ENCODE measurements around the gene HEBP1.

Gene HEBP1

GRCh38 chr12:12954356-12954755 lies 45.7 kb downstream of the HEBP1 start:
- Histone ChIP-seq H3K27ac (no peak overlapping the region), H3K4me2 (ENCODE audit: low read length) (no peak overlapping the region), H3K79me2 (no peaks in the 10 kb centered on the region), H2AFZ (no peak overlapping the region), H3K4me1 (no peaks in the 10 kb centered on the region), H3K36me3 (ENCODE audit: control insufficient read depth, insufficient read depth, low read length) (no peaks in the 10 kb centered on the region), H3K9ac (no peak overlapping the region), H3K4me3 (ENCODE audit: low read depth, low read length) (no peak overlapping the region), H3K9me3 (ENCODE audit: control insufficient read depth, low read length) (no peaks in the 10 kb centered on the region), H3K27me3 (ENCODE audit: control insufficient read depth, insufficient read depth, low read length) (no peaks in the 10 kb centered on the region)
- TF ChIP-seq CTCF (IDR thresholded peaks at IDR 0.05): no peak

GRCh38 chr12:12952036-12952435 lies 48.0 kb downstream of the HEBP1 start, which contains the start of gene GPRC5D:
TSS of gene GPRC5D (minus strand) at chr12:12952170. CDS start at chr12:12950384, 1,786 bp downstream.
- Histone ChIP-seq H3K9me3 (ENCODE audit: control insufficient read depth, low read length) (no peaks in the 10 kb centered on the region), H3K27me3 (ENCODE audit: control insufficient read depth, insufficient read depth, low read length) (no peaks in the 10 kb centered on the region), H2AFZ (no peak within 1 kb of the TSS), H3K79me2 (no peaks in the 10 kb centered on the region), H3K27ac (no peak within 1 kb of the TSS), H3K36me3 (ENCODE audit: control insufficient read depth, insufficient read depth, low read length) (no peaks in the 10 kb centered on the region), H3K4me1 (no peaks in the 10 kb centered on the region), H3K4me3 (ENCODE audit: low read depth, low read length) (no peak within 1 kb of the TSS), H3K9ac (no peak within 1 kb of the TSS), H3K4me2 (ENCODE audit: low read length) (no peak within 1 kb of the TSS)
- no peak for TF ChIP-seq CTCF (IDR thresholded peaks at IDR 0.05)

- Histone ChIP-seq H3K79me2 (no peaks in the 10 kb centered on the region), H2AFZ (no peak overlapping the region), H3K4me1 (no peaks in the 10 kb centered on the region), H3K4me3 (ENCODE audit: low read depth, low read length) (no peak overlapping the region), H3K9ac (no peak overlapping the region), H3K4me2 (ENCODE audit: low read length) (no peak overlapping the region), H3K27ac (no peak overlapping the region), H3K9me3 (ENCODE audit: control insufficient read depth, low read length) (no peaks in the 10 kb centered on the region), H3K36me3 (ENCODE audit: control insufficient read depth, insufficient read depth, low read length) (no peaks in the 10 kb centered on the region), H3K27me3 (ENCODE audit: control insufficient read depth, insufficient read depth, low read length) (no peaks in the 10 kb centered on the region)
- no peak for TF ChIP-seq CTCF (IDR thresholded peaks at IDR 0.05)
These were observed 48.6 kb downstream of the HEBP1 start for GRCh38 chr12:12951504-12951903.

GRCh38 chr12:12947902-12948301 lies 52.2 kb downstream of the HEBP1 start:
- TF ChIP-seq CTCF (IDR thresholded peaks at IDR 0.05): no peak

GRCh38 chr12:12946686-12947355 lies 53.2 kb downstream of the HEBP1 start:
- H3K27me3 ChIP-seq (ENCODE audit: control insufficient read depth, insufficient read depth, low read length): no peaks in the 10 kb centered on the region
- H3K79me2 ChIP-seq: no peaks in the 10 kb centered on the region
- H3K27ac ChIP-seq: no peak overlapping the region
- H3K9me3 ChIP-seq (ENCODE audit: control insufficient read depth, low read length): no peaks in the 10 kb centered on the region
- no peak overlapping the region for H3K9ac ChIP-seq
- no peak overlapping the region for H3K4me2 ChIP-seq (ENCODE audit: low read length)
- H3K4me1 ChIP-seq: no peaks in the 10 kb centered on the region
- no peaks in the 10 kb centered on the region for H3K36me3 ChIP-seq (ENCODE audit: control insufficient read depth, insufficient read depth, low read length)
- no peak for TF ChIP-seq CTCF (IDR thresholded peaks at IDR 0.05)
- no peak overlapping the region for H3K4me3 ChIP-seq (ENCODE audit: low read depth, low read length)
- no peak overlapping the region for H2AFZ ChIP-seq

More at GRCh38 chr12:12947902-12948301, 52.2 kb downstream of the HEBP1 start:
- Histone ChIP-seq H3K4me3 (ENCODE audit: low read depth, low read length) (no peak overlapping the region), H3K27me3 (ENCODE audit: control insufficient read depth, insufficient read depth, low read length) (no peaks in the 10 kb centered on the region), H3K27ac (no peak overlapping the region), H3K79me2 (no peaks in the 10 kb centered on the region), H3K4me1 (no peaks in the 10 kb centered on the region), H2AFZ (no peak overlapping the region), H3K9ac (no peak overlapping the region), H3K9me3 (ENCODE audit: control insufficient read depth, low read length) (no peaks in the 10 kb centered on the region), H3K36me3 (ENCODE audit: control insufficient read depth, insufficient read depth, low read length) (no peaks in the 10 kb centered on the region), H3K4me2 (ENCODE audit: low read length) (no peak overlapping the region)

Measured in parathyroid adenoma (tissue), 2 donors.